Neural cell (in vitro differentiated cells): ENCODE measurements around the gene FBXO47.
"Not testable (repeated sequence)": the region's sequence is repeated elsewhere in the genome, so short reads cannot be mapped to it uniquely, and the experiment has no call there.

Experiments used
- CTCF ChIP-seq: fragments of 450-650 bp; IDR thresholded peaks from 2 replicates; pipeline ENCODE4 v1.5.1; 2014; ENCODE audit warnings: antibody characterized with exemption, mild to moderate bottlenecking, moderate library complexity; ENCODE audit not compliant: poor library complexity, severe bottlenecking
- EZH2 ChIP-seq: fragments of 200-600, 300-800 bp; shearing (Covaris generic), sonication (generic); IDR thresholded peaks from 2 replicates; pipeline ENCODE4 v1.6.1; 2014; ENCODE audit warnings: antibody characterized with exemption, low read length, borderline replicate concordance, mild to moderate bottlenecking; ENCODE audit not compliant: insufficient read depth, poor library complexity, severe bottlenecking
- MXI1 ChIP-seq: fragments of 450-650 bp; conservative IDR thresholded peaks from 2 replicates; pipeline ENCODE4 v1.6.1; 2014; ENCODE audit warnings: antibody characterized with exemption, mild to moderate bottlenecking; ENCODE audit not compliant: poor library complexity, severe bottlenecking
- POLR2AphosphoS5 ChIP-seq: IDR thresholded peaks from 2 replicates; pipeline ENCODE4 v1.6.1; 2012
- REST ChIP-seq: IDR thresholded peaks from 2 replicates; pipeline ENCODE4 v1.6.1; 2012; ENCODE audit warnings: borderline replicate concordance
- TAF1 ChIP-seq: IDR thresholded peaks from 2 replicates; pipeline ENCODE4 v1.6.1; 2012; ENCODE audit warnings: low read depth

GRCh38 chr17:38953800-38954199 lies 13.4 kb downstream of the FBXO47 start:
- not testable (repeated sequence) for TF ChIP-seq CTCF, TAF1, REST, EZH2, POLR2AphosphoS5, MXI1
